ENCODE measurements around the gene INSYN1.

Gene INSYN1

DNA sequence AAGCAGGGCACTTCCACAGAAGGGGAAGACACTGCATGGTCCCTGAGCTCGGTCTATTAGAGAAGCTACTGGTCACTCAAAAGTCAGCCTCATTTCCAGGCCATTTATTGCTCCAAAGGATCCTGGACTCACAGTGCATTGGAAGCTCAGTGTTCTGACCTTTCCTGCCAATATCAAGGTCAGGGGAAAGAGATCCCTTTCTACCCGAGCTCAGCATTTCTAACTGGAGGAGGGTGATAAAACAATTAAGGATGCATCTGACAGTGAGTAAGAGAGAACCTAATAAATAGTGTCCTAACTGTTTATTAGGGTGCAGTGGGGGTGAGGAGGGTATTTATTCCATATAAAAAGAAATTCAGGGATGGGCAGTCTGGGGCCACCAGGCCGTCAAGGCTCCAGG lies 26.8 kb upstream of the INSYN1 start:
- no peak overlapping the region for H3K14ac ChIP-seq (ENCODE audit: low read length)
- no peak overlapping the region for H4K8ac ChIP-seq (ENCODE audit: low read depth, low read length)
- H3K4me2 ChIP-seq (ENCODE audit: low read length), result no peak overlapping the region
- H3K23ac ChIP-seq (ENCODE audit: low read length), result no peak overlapping the region
- H4K91ac ChIP-seq (ENCODE audit: low read depth, low read length), result no peak overlapping the region
- H3K4ac ChIP-seq (ENCODE audit: low read depth, low read length), result no peak overlapping the region
- peaks cover 1% of the 10 kb centered on the region for H3K9me3 ChIP-seq (ENCODE audit: insufficient read depth, low read depth, low read length)
- H2AK5ac ChIP-seq (ENCODE audit: low read length), result no peak overlapping the region
- no CpG with 5 or more reads among the region's 3 CpGs for WGBS (ENCODE audit: extremely low coverage, insufficient coverage, insufficient read length)
- H3K27me3 ChIP-seq (ENCODE audit: insufficient read depth, low read length), result no peaks in the 10 kb centered on the region
- H2BK120ac ChIP-seq (ENCODE audit: insufficient read depth, low read length, poor library complexity), result no peak overlapping the region
- H3K79me1 ChIP-seq (ENCODE audit: low read length), result no peaks in the 10 kb centered on the region
- H3K4me3 ChIP-seq (ENCODE audit: low read depth, low read length), result no peak overlapping the region
- no peak overlapping the region for H3K27ac ChIP-seq (ENCODE audit: low read depth, low read length)
- H3K9ac ChIP-seq (ENCODE audit: low read length), result no peak overlapping the region
- H4K12ac ChIP-seq (ENCODE audit: low read depth, low read length), result no peak overlapping the region
- no peak overlapping the region for H2AFZ ChIP-seq (ENCODE audit: insufficient read depth, low read length, poor library complexity)
- no peak overlapping the region for H2BK12ac ChIP-seq (ENCODE audit: low read length)
- H2BK5ac ChIP-seq (ENCODE audit: low read depth, low read length, poor library complexity), result no peak overlapping the region
- no peaks in the 10 kb centered on the region for H3K36me3 ChIP-seq (ENCODE audit: control insufficient read depth in 1 of 2, insufficient read depth in 2 of 2, low read length in 2 of 2)
- no peaks in the 10 kb centered on the region for H3K79me2 ChIP-seq (ENCODE audit: control insufficient read depth, insufficient read depth, low read length, poor library complexity)
- no peak overlapping the region for H3K18ac ChIP-seq (ENCODE audit: low read length)
- DNase-seq, result no peak
- no peaks in the 10 kb centered on the region for H3K4me1 ChIP-seq (ENCODE audit: control insufficient read depth in 1 of 2, insufficient read depth in 2 of 2, low read length in 2 of 2)

DNA sequence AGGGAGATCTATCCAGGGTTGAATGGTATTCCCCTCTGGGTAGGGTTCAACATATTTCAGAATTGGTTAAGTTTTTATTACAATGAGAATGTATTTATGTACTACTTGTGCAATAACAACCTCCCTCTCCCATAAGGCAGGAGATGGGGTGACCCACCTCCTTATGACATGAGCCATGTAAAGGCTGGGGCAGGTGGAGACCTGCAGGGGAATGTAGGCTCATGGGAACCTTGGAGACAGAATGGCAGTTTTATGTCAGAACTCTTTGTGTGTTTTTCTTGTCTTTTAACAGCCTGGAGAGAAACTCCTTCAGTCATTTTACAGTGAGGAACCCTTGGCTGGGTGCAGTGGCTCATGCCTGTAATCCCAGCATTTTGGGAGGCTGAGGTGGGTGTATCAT lies 24.6 kb upstream of the INSYN1 start:
- no peaks in the 10 kb centered on the region for H3K36me3 ChIP-seq (ENCODE audit: control insufficient read depth in 1 of 2, insufficient read depth in 2 of 2, low read length in 2 of 2)
- no peaks in the 10 kb centered on the region for H3K79me1 ChIP-seq (ENCODE audit: low read length)
- H3K79me2 ChIP-seq (ENCODE audit: control insufficient read depth, insufficient read depth, low read length, poor library complexity), result no peaks in the 10 kb centered on the region
- no peak overlapping the region for H3K4me3 ChIP-seq (ENCODE audit: low read depth, low read length)
- H3K9ac ChIP-seq (ENCODE audit: low read length), result no peak overlapping the region
- no peak overlapping the region for H2BK5ac ChIP-seq (ENCODE audit: low read depth, low read length, poor library complexity)
- H3K27me3 ChIP-seq (ENCODE audit: insufficient read depth, low read length), result no peaks in the 10 kb centered on the region
- H3K4me1 ChIP-seq (ENCODE audit: control insufficient read depth in 1 of 2, insufficient read depth in 2 of 2, low read length in 2 of 2), result no peaks in the 10 kb centered on the region
- no peak overlapping the region for H4K12ac ChIP-seq (ENCODE audit: low read depth, low read length)
- H3K23ac ChIP-seq (ENCODE audit: low read length), result no peak overlapping the region
- no peak overlapping the region for H3K4me2 ChIP-seq (ENCODE audit: low read length)
- no peaks in the 10 kb centered on the region for H3K9me3 ChIP-seq (ENCODE audit: insufficient read depth, low read depth, low read length)
- H4K91ac ChIP-seq (ENCODE audit: low read depth, low read length), result no peak overlapping the region
- H3K4ac ChIP-seq (ENCODE audit: low read depth, low read length), result no peak overlapping the region
- no peak overlapping the region for H4K8ac ChIP-seq (ENCODE audit: low read depth, low read length)
- H3K14ac ChIP-seq (ENCODE audit: low read length), result no peak overlapping the region
- no peak overlapping the region for H2BK12ac ChIP-seq (ENCODE audit: low read length)
- H2AFZ ChIP-seq (ENCODE audit: insufficient read depth, low read length, poor library complexity), result no peak overlapping the region
- H2AK5ac ChIP-seq (ENCODE audit: low read length), result no peak overlapping the region
- H3K18ac ChIP-seq (ENCODE audit: low read length), result no peak overlapping the region
- H2BK120ac ChIP-seq (ENCODE audit: insufficient read depth, low read length, poor library complexity), result no peak overlapping the region
- H3K27ac ChIP-seq (ENCODE audit: low read depth, low read length), result no peak overlapping the region
- DNase-seq, result no peak

DNA sequence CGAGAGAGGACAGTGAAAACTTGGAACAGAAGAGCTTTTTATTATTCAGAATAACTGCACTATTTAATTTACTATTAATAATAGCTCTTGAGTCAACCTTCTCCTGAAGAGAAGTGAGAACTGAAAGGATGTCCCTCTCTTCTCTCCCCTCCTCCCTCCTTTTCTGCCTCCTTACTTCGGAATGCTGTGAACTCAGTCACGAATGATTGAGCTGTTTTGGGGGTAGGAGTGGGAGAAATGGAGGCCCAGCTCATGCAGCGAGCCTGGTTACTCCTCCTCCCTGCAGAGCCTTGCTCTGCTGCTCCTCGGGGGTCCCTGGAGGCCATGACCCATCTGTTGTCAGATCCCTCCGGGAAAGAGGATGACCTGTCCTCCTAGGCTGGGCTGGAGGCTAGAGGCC lies 20.3 kb upstream of the INSYN1 start:
- H3K14ac ChIP-seq (ENCODE audit: low read length), result no peak overlapping the region
- H2BK5ac ChIP-seq (ENCODE audit: low read depth, low read length, poor library complexity), result no peak overlapping the region
- no CpG with 5 or more reads among the region's 6 CpGs for WGBS (ENCODE audit: extremely low coverage, insufficient coverage, insufficient read length)

DNA sequence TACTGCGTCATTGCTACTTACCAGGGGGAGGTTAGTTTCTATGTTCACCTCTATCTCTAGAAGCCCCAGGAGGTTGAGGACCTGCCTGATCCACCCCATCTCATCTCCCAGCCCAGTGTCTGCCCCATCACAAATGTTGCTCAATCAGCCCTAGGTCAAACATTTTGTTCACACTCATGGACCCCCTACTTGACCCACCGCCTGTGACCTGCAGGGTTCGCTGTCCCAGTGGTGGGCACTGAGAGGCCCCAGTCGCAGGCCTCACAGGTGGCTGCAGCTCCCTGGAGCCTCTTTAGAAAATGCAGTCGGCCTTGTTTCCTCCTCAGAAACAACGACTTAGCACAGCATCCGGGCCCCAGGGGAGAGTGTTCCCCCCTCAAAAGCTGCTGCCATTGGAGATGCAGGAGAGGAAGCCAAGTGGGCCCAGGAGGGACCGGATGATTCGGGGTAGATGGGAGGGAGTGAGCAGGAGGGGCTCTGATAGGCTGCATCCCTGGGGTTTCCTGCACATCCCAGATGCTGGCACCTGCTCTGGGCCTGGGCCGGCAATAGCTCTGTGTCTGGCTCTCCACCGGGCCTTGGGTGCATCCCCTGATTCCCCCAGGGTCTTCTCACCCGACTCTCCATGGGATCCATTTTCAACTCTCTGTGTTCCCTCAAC lies 18.4 kb upstream of the INSYN1 start:
- no peaks in the 10 kb centered on the region for H3K27me3 ChIP-seq (ENCODE audit: insufficient read depth, low read length)
- H4K91ac ChIP-seq (ENCODE audit: low read depth, low read length), result no peak overlapping the region
- H3K4me2 ChIP-seq (ENCODE audit: low read length), result no peak overlapping the region

More for the DNA sequence above, 20.3 kb upstream of the INSYN1 start:
- Histone ChIP-seq H3K79me1 (ENCODE audit: low read length) (no peaks in the 10 kb centered on the region), H3K4me3 (ENCODE audit: low read depth, low read length) (no peak overlapping the region), H4K8ac (ENCODE audit: low read depth, low read length) (no peak overlapping the region), H4K12ac (ENCODE audit: low read depth, low read length) (no peak overlapping the region), H3K27me3 (ENCODE audit: insufficient read depth, low read length) (no peaks in the 10 kb centered on the region), H3K9me3 (ENCODE audit: insufficient read depth, low read depth, low read length) (no peaks in the 10 kb centered on the region), H3K4me2 (ENCODE audit: low read length) (no peak overlapping the region), H3K79me2 (ENCODE audit: control insufficient read depth, insufficient read depth, low read length, poor library complexity) (no peaks in the 10 kb centered on the region), H2BK12ac (ENCODE audit: low read length) (no peak overlapping the region), H3K9ac (ENCODE audit: low read length) (no peak overlapping the region), H2BK120ac (ENCODE audit: insufficient read depth, low read length, poor library complexity) (no peak overlapping the region), H4K91ac (ENCODE audit: low read depth, low read length) (no peak overlapping the region), H3K4ac (ENCODE audit: low read depth, low read length) (no peak overlapping the region), H3K27ac (ENCODE audit: low read depth, low read length) (no peak overlapping the region), H2AFZ (ENCODE audit: insufficient read depth, low read length, poor library complexity) (no peak overlapping the region), H3K4me1 (ENCODE audit: control insufficient read depth in 1 of 2, insufficient read depth in 2 of 2, low read length in 2 of 2) (no peaks in the 10 kb centered on the region), H3K23ac (ENCODE audit: low read length) (no peak overlapping the region), H3K18ac (ENCODE audit: low read length) (no peak overlapping the region), H2AK5ac (ENCODE audit: low read length) (no peak overlapping the region), H3K36me3 (ENCODE audit: control insufficient read depth in 1 of 2, insufficient read depth in 2 of 2, low read length in 2 of 2) (no peaks in the 10 kb centered on the region)
- DNase-seq, result no peak

More for the DNA sequence above, 18.4 kb upstream of the INSYN1 start:
- H2BK12ac ChIP-seq (ENCODE audit: low read length), result no peak overlapping the region
- H3K9ac ChIP-seq (ENCODE audit: low read length), result no peak overlapping the region
- no CpG with 5 or more reads among the region's 12 CpGs for WGBS (ENCODE audit: extremely low coverage, insufficient coverage, insufficient read length)
- no peak overlapping the region for H4K8ac ChIP-seq (ENCODE audit: low read depth, low read length)
- no peak overlapping the region for H3K4ac ChIP-seq (ENCODE audit: low read depth, low read length)
- H4K12ac ChIP-seq (ENCODE audit: low read depth, low read length), result no peak overlapping the region
- H3K9me3 ChIP-seq (ENCODE audit: insufficient read depth, low read depth, low read length), result peaks cover under 1% of the 10 kb centered on the region
- no peak overlapping the region for H3K23ac ChIP-seq (ENCODE audit: low read length)
- H3K79me2 ChIP-seq (ENCODE audit: control insufficient read depth, insufficient read depth, low read length, poor library complexity), result no peaks in the 10 kb centered on the region
- H3K27ac ChIP-seq (ENCODE audit: low read depth, low read length), result no peak overlapping the region
- H3K79me1 ChIP-seq (ENCODE audit: low read length), result no peaks in the 10 kb centered on the region
- no peak for DNase-seq
- H2AFZ ChIP-seq (ENCODE audit: insufficient read depth, low read length, poor library complexity), result no peak overlapping the region
- no peaks in the 10 kb centered on the region for H3K4me1 ChIP-seq (ENCODE audit: control insufficient read depth in 1 of 2, insufficient read depth in 2 of 2, low read length in 2 of 2)
- H3K36me3 ChIP-seq (ENCODE audit: control insufficient read depth in 1 of 2, insufficient read depth in 2 of 2, low read length in 2 of 2), result no peaks in the 10 kb centered on the region
- H3K18ac ChIP-seq (ENCODE audit: low read length), result no peak overlapping the region
- H3K4me3 ChIP-seq (ENCODE audit: low read depth, low read length), result no peak overlapping the region
- H2BK120ac ChIP-seq (ENCODE audit: insufficient read depth, low read length, poor library complexity), result no peak overlapping the region
- no peak overlapping the region for H2AK5ac ChIP-seq (ENCODE audit: low read length)
- no peak overlapping the region for H3K14ac ChIP-seq (ENCODE audit: low read length)
- no peak overlapping the region for H2BK5ac ChIP-seq (ENCODE audit: low read depth, low read length, poor library complexity)
